CD14-positive monocyte (primary cell): ENCODE data around the gene KLHL20. TPM values are rescaled to one million over a fixed set of nuclear protein-coding genes. Genes with fewer than 3 reads are reported as not detected.

Experiments
- DNase-seq, 3 donors: peaks; one replicate each; pipeline ENCODE4 v3.0.0-alpha.2; 2011 to 2022
- H2AFZ ChIP-seq: 2 replicates; pipeline ENCODE4 v1.6.0; 2012; ENCODE audit warnings: mild to moderate bottlenecking, low read depth, low read length, inconsistent platforms; ENCODE audit not compliant: insufficient read depth, poor library complexity, severe bottlenecking
- H3K27ac ChIP-seq, 2 donors: 1 replicate in 1 of 2; 2 replicates in 1 of 2; pipeline ENCODE4 v1.5.1; 2012 to 2013; ENCODE audit warnings: low read length in 2 of 2, control low read depth in 1 of 2, inconsistent platforms in 1 of 2, low read depth in 1 of 2, mild to moderate bottlenecking in 1 of 2
- H3K27me3 ChIP-seq, 2 donors: one replicate each; pipeline versions ENCODE4 v1.6.0 to v1.6.1; 2011 to 2013; ENCODE audit warnings: low read length in 2 of 2; ENCODE audit not compliant: control insufficient read depth in 2 of 2, insufficient read depth in 2 of 2
- H3K36me3 ChIP-seq, 2 donors: replicated peaks in 1 of 2; 1 replicate in 1 of 2; 2 replicates in 1 of 2; pipeline versions ENCODE4 v1.5.1 to v1.6.1; 2012 to 2013; ENCODE audit warnings: low read length in 2 of 2, control low read depth in 1 of 2, inconsistent platforms in 1 of 2, mild to moderate bottlenecking in 1 of 2; ENCODE audit not compliant: insufficient read depth in 2 of 2, control insufficient read depth in 1 of 2
- H3K4me1 ChIP-seq, 2 donors: 1 replicate in 1 of 2; 2 replicates in 1 of 2; pipeline versions ENCODE4 v1.5.1 to v1.6.1; 2012 to 2013; ENCODE audit warnings: low read length in 2 of 2, control low read depth in 1 of 2, inconsistent platforms in 1 of 2, mild to moderate bottlenecking in 1 of 2, moderate library complexity in 1 of 2; ENCODE audit not compliant: insufficient read depth in 2 of 2, control insufficient read depth in 1 of 2
- H3K4me2 ChIP-seq: replicated peaks from 2 replicates; pipeline ENCODE3; 2012; ENCODE audit warnings: low read length, moderate library complexity, mild to moderate bottlenecking; ENCODE audit not compliant: poor library complexity, severe bottlenecking; ENCODE audit errors: extremely low read depth
- H3K4me3 ChIP-seq, 3 experiments: fragments of 200-600 bp in 1 of 3; sonication (generic) in 1 of 3; replicated peaks in 1 of 3; 1 replicate in 2 of 3; 2 replicates in 1 of 3; pipeline ENCODE4 v1.5.1; 2011 to 2013; ENCODE audit warnings: low read length in 3 of 3, mild to moderate bottlenecking in 3 of 3, control low read depth in 2 of 3, low read depth in 2 of 3, inconsistent platforms in 1 of 3, moderate library complexity in 1 of 3
- H3K79me2 ChIP-seq: 2 replicates; pipeline ENCODE4 v1.6.0; 2012; ENCODE audit warnings: mild to moderate bottlenecking, control low read depth, inconsistent platforms, low read length, moderate library complexity; ENCODE audit not compliant: insufficient read depth
- H3K9ac ChIP-seq: 2 replicates; pipeline ENCODE4 v1.6.0; 2017; ENCODE audit warnings: low read length, mild to moderate bottlenecking; ENCODE audit not compliant: insufficient read depth, poor library complexity, severe bottlenecking
- H3K9me3 ChIP-seq, 2 donors: replicated peaks in 1 of 2; 1 replicate in 1 of 2; 2 replicates in 1 of 2; pipeline versions ENCODE4 v1.5.1 to v1.6.1; 2012 to 2013; ENCODE audit warnings: low read length in 2 of 2, control low read depth in 1 of 2; ENCODE audit not compliant: control insufficient read depth in 1 of 2, insufficient read depth in 1 of 2
- H4K20me1 ChIP-seq: 2 replicates; pipeline ENCODE4 v1.6.0; 2012; ENCODE audit warnings: mild to moderate bottlenecking, low read length, control low read depth, moderate library complexity; ENCODE audit not compliant: insufficient read depth
- H3K27ac Mint-ChIP-seq, 7 donors: one replicate each; pipeline ENCODE4 v1.8.0; 2020; ENCODE audit warnings: mild to moderate bottlenecking in 7 of 7, mixed read lengths in 7 of 7, moderate library complexity in 6 of 7, inconsistent platforms in 2 of 7
- H3K27me3 Mint-ChIP-seq, 3 donors: one replicate each; pipeline ENCODE4 v1.8.0; 2021 to 2022; ENCODE audit warnings: low read depth in 3 of 3, mild to moderate bottlenecking in 3 of 3, mixed read lengths in 3 of 3, moderate library complexity in 3 of 3, inconsistent platforms in 1 of 3
- H3K36me3 Mint-ChIP-seq, 2 donors: one replicate each; pipeline ENCODE4 v1.8.0; 2020; ENCODE audit warnings: mixed read lengths in 2 of 2, inconsistent platforms in 1 of 2, mild to moderate bottlenecking in 1 of 2
- H3K4me1 Mint-ChIP-seq: one replicate; pipeline ENCODE4 v1.8.0; 2020; ENCODE audit warnings: mild to moderate bottlenecking, mixed read lengths
- H3K4me3 Mint-ChIP-seq, 2 donors: one replicate each; pipeline ENCODE4 v1.8.0; 2020; ENCODE audit warnings: mild to moderate bottlenecking in 2 of 2, mixed read lengths in 2 of 2, moderate library complexity in 1 of 2
- H3K9me3 Mint-ChIP-seq, 7 donors: one replicate each; pipeline ENCODE4 v1.8.0; 2020 to 2022; ENCODE audit warnings: mixed read lengths in 7 of 7, mild to moderate bottlenecking in 6 of 7, moderate library complexity in 6 of 7, inconsistent platforms in 2 of 7
- WGBS: methylation state at CpG from one replicate; pipeline ENCODE4 v1.1.5; 2013; ENCODE audit warnings: missing lambda C conversion rate; ENCODE audit not compliant: insufficient coverage; 5-methylcytosine and 5-hydroxymethylcytosine counted together
- intact Hi-C, 2 donors: fragments of 100-400 bp; cut with micrococcal nuclease; formaldehyde crosslinking; loops; one replicate each; pipeline versions ENCODE4 v1.15.0 to v1.15.1; 2023
- polyA plus RNA-seq, 3 donors: library from polyadenylated mRNA; depleted of rRNA in 1 of 3; unstranded in 2 of 3; stranded (reverse) in 1 of 3; fragments of 300-500 nt in 2 of 3; fragments of >200 nt in 1 of 3; fragmentation: Illumina TruSeq in 2 of 3; gene quantifications; 1 replicate in 2 of 3; 2 replicates in 1 of 3; pipeline ENCODE4 v1.2.3, GENCODE V29; 2012 to 2021
- TF ChIP-seq, protein P1 (sequence below): fragments of 200-600 bp; IDR thresholded peaks from one replicate; pipeline ENCODE4 v1.8.0; 2022; ENCODE audit warnings: antibody characterized with exemption, mild to moderate bottlenecking

The KLHL20 gene
- polyA plus RNA-seq, 3 donors: 6.5 to 9.4 (median 8.2) TPM

GRCh38 chr1:173702736-173703135 is 12.0 kb upstream of the KLHL20 start:
- Histone ChIP-seq H3K9ac (no peak overlapping the region), H3K4me3 (no peak overlapping the region), H2AFZ (no peak overlapping the region), H3K27me3 (no peaks in the 10 kb centered on the region), H3K36me3 (no peaks in the 10 kb centered on the region), H3K4me2 (no peak overlapping the region), H4K20me1 (no peaks in the 10 kb centered on the region), H3K9me3 (no peaks in the 10 kb centered on the region), H3K79me2 (no peaks in the 10 kb centered on the region), H3K4me1 (no peaks in the 10 kb centered on the region), H3K27ac (no peak overlapping the region)
- H3K27me3 Mint-ChIP-seq: peaks cover 1 to 11% (median 7%) of the 10 kb centered on the region in 3 donors
- H3K36me3 Mint-ChIP-seq: no peaks in the 10 kb centered on the region
- TF ChIP-seq, protein P1, sequence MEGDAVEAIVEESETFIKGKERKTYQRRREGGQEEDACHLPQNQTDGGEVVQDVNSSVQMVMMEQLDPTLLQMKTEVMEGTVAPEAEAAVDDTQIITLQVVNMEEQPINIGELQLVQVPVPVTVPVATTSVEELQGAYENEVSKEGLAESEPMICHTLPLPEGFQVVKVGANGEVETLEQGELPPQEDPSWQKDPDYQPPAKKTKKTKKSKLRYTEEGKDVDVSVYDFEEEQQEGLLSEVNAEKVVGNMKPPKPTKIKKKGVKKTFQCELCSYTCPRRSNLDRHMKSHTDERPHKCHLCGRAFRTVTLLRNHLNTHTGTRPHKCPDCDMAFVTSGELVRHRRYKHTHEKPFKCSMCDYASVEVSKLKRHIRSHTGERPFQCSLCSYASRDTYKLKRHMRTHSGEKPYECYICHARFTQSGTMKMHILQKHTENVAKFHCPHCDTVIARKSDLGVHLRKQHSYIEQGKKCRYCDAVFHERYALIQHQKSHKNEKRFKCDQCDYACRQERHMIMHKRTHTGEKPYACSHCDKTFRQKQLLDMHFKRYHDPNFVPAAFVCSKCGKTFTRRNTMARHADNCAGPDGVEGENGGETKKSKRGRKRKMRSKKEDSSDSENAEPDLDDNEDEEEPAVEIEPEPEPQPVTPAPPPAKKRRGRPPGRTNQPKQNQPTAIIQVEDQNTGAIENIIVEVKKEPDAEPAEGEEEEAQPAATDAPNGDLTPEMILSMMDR: no peak
- WGBS: no CpG with 5 or more reads among the region's 1 CpG
- H3K9me3 Mint-ChIP-seq: peaks cover 0 to 6% (median 0%) of the 10 kb centered on the region in 7 donors
- DNase-seq: no peak
- H3K4me1 Mint-ChIP-seq: no peaks in the 10 kb centered on the region
- H3K27ac Mint-ChIP-seq: no peak overlapping the region
- intact Hi-C loops: no loop called here
- H3K4me3 Mint-ChIP-seq: no peak overlapping the region

- Mint-ChIP-seq H3K4me3 (no peak overlapping the region), H3K27ac (no peak overlapping the region), H3K27me3 (peaks cover 1 to 21% (median 18%) of the 10 kb centered on the region in 3 donors), H3K9me3 (peaks cover 0 to 6% (median 2%) of the 10 kb centered on the region in 7 donors), H3K4me1 (no peaks in the 10 kb centered on the region), H3K36me3 (no peaks in the 10 kb centered on the region)
- Histone ChIP-seq H3K79me2 (no peaks in the 10 kb centered on the region), H2AFZ (no peak overlapping the region), H4K20me1 (no peaks in the 10 kb centered on the region), H3K4me2 (no peak overlapping the region), H3K9ac (no peak overlapping the region), H3K9me3 (no peaks in the 10 kb centered on the region), H3K36me3 (no peaks in the 10 kb centered on the region), H3K27me3 (peaks cover 0 to 8% of the 10 kb centered on the region in 2 donors), H3K4me3 (no peak overlapping the region), H3K27ac (no peak overlapping the region), H3K4me1 (no peaks in the 10 kb centered on the region)
- TF ChIP-seq, protein P1: no peak
- no CpG with 5 or more reads among the region's 5 CpGs for WGBS
- no peak for DNase-seq
- intact Hi-C loops: no loop called here
Observed at GRCh38 chr1:173705117-173705516, 9.7 kb upstream of the KLHL20 start.
